BJ (cell line): ENCODE data around the gene TJAP1. TPM values are rescaled to one million over a fixed set of nuclear protein-coding genes. Genes with fewer than 3 reads are reported as not detected.

Source experiments
- CTCF ChIA-PET: fragments of 350-600 bp; formaldehyde crosslinking; extraction: SDS; loops from one replicate; lab custom pipeline; 2021; ENCODE audit warnings: antibody characterized with exemption, inconsistent platforms; lab: Yijun Ruan, JAX
- POLR2A ChIA-PET: fragments of 300-600 bp; sonication (Branson Sonifier 250); formaldehyde crosslinking; extraction: SDS; loops from one replicate; lab custom pipeline; 2021; ENCODE audit warnings: antibody characterized with exemption; lab: Charles Lee
- DNase-seq: peaks from one replicate; pipeline ENCODE4 v3.0.0-alpha.2; 2011; ENCODE audit warnings: low read depth
- H3K27me3 ChIP-seq: 2 replicates; pipeline ENCODE4 v1.6.0; 2011; ENCODE audit warnings: low read length; ENCODE audit not compliant: control insufficient read depth, insufficient read depth
- H3K36me3 ChIP-seq: 2 replicates; pipeline ENCODE4 v1.5.1; 2011; ENCODE audit warnings: low read length; ENCODE audit not compliant: control insufficient read depth, insufficient read depth
- H3K4me3 ChIP-seq: 2 replicates; pipeline ENCODE4 v1.5.1; 2011; ENCODE audit warnings: low read depth, mild to moderate bottlenecking, control low read depth, low read length
- polyA plus RNA-seq: library from polyadenylated mRNA; depleted of rRNA; stranded (reverse); fragments of >200 nt; gene quantifications from 2 replicates; pipeline ENCODE4 v1.2.3, GENCODE V29; 2011
- TF ChIP-seq, protein P1 (sequence below): IDR thresholded peaks from 2 replicates; pipeline ENCODE4 v1.5.1; 2011; ENCODE audit warnings: low read depth, mild to moderate bottlenecking, control low read depth, inconsistent platforms, low read length, moderate library complexity; ENCODE audit not compliant: insufficient read depth

TJAP1 gene
- polyA plus RNA-seq, 1 experiment = 29.0 TPM

GRCh38 chr6:43434001-43434840, 43.1 kb upstream of the TJAP1 start:
- ChIA-PET POLR2A (no interaction called here), CTCF (interaction anchor here (1.1 to 1.7 kb wide), 4 partner anchors 15 to 72 kb away, joined by 3 to 5 read pairs (median 4); no protein-coding TSS in a partner anchor)
- peaks cover 9% of the 10 kb centered on the region for H3K36me3 ChIP-seq
- no peak for DNase-seq
- no peak overlapping the region for H3K4me3 ChIP-seq
- TF ChIP-seq, protein P1, sequence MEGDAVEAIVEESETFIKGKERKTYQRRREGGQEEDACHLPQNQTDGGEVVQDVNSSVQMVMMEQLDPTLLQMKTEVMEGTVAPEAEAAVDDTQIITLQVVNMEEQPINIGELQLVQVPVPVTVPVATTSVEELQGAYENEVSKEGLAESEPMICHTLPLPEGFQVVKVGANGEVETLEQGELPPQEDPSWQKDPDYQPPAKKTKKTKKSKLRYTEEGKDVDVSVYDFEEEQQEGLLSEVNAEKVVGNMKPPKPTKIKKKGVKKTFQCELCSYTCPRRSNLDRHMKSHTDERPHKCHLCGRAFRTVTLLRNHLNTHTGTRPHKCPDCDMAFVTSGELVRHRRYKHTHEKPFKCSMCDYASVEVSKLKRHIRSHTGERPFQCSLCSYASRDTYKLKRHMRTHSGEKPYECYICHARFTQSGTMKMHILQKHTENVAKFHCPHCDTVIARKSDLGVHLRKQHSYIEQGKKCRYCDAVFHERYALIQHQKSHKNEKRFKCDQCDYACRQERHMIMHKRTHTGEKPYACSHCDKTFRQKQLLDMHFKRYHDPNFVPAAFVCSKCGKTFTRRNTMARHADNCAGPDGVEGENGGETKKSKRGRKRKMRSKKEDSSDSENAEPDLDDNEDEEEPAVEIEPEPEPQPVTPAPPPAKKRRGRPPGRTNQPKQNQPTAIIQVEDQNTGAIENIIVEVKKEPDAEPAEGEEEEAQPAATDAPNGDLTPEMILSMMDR = no peak
- no peaks in the 10 kb centered on the region for H3K27me3 ChIP-seq

DNA sequence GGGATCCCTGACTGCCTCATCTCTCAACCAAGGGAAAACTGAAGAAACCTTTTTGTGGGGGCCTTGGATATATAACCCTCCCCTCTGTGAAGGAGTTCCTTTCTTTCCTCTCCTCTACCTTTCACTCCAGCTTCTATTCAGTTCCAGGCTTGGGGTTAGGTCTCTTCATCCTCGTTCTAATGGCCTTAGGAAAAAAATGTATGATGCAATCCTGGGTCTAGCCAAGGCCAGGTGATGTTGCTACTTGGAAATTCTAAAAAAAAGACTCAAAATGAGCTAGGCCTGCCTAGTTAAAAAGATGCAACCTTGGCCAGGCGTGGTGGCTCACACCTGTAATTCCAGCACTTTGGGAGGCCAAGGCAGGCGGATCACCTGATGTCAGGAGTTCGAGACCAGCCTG, 42.4 kb upstream of the TJAP1 start:
- H3K36me3 ChIP-seq = peaks cover 9% of the 10 kb centered on the region

GRCh38 chr6:43435682-43436437, 41.5 kb upstream of the TJAP1 start:
- ChIA-PET POLR2A (interaction anchor here (0.7 kb wide), 1 partner anchor 79 kb away, joined by 4 read pairs; no protein-coding TSS in a partner anchor), CTCF (interaction anchor here (0.8 to 1.5 kb wide), 6 partner anchors 16 to 172 kb away, joined by 3 to 5 read pairs (median 4); no protein-coding TSS in a partner anchor)
- peaks cover 10% of the 10 kb centered on the region for H3K36me3 ChIP-seq
- no peaks in the 10 kb centered on the region for H3K27me3 ChIP-seq
- no peak overlapping the region for H3K4me3 ChIP-seq
- no peak for DNase-seq
- TF ChIP-seq, protein P1 = no peak

More for the DNA sequence above, 42.4 kb upstream of the TJAP1 start:
- POLR2A ChIA-PET = no interaction called here
- CTCF ChIA-PET = interaction anchor here (1.0 to 1.5 kb wide), 3 partner anchors 15 to 61 kb away, joined by 3 to 4 read pairs (median 3); no protein-coding TSS in a partner anchor
- no peak for DNase-seq
- Histone ChIP-seq H3K4me3 (no peak overlapping the region), H3K27me3 (no peaks in the 10 kb centered on the region)
- TF ChIP-seq, protein P1 = no peak

- ChIA-PET POLR2A (interaction anchor here (0.7 to 1.0 kb wide), 2 partner anchors 11 to 80 kb away, joined by 4 to 5 read pairs; no protein-coding TSS in a partner anchor), CTCF (interaction anchor here (0.8 to 1.5 kb wide), 7 partner anchors 17 to 180 kb away, joined by 3 to 5 read pairs (median 4); no protein-coding TSS in a partner anchor)
- peak; percentile 44 for DNase-seq
- TF ChIP-seq, protein P1 = no peak
- H3K36me3 ChIP-seq = peaks cover 13% of the 10 kb centered on the region
- H3K27me3 ChIP-seq = no peaks in the 10 kb centered on the region
- no peak overlapping the region for H3K4me3 ChIP-seq
Observed at GRCh38 chr6:43436577-43437282, 40.6 kb upstream of the TJAP1 start.
